GM21737 (cell line): Measurements from ENCODE around the gene DYNC1H1.
A peak's percentile ranks its signal among the peaks of the same experiment; 100 is the strongest.

ENCODE experiments used
- ATAC-seq: cut with Tn5 transposase; IDR thresholded peaks from one replicate; pipeline ENCODE4 v1.9.1; 2021; ENCODE audit warnings: mild to moderate bottlenecking, moderate library complexity; ENCODE audit not compliant: unreplicated experiment

Gene DYNC1H1

GRCh38 chr14:101991352-101991751, 27.0 kb downstream of the DYNC1H1 start:
- no peak for ATAC-seq

GRCh38 chr14:101992708-101993107, 28.3 kb downstream of the DYNC1H1 start:
- ATAC-seq, result peak; percentile 91

GRCh38 chr14:101997429-101998336, 33.3 kb downstream of the DYNC1H1 start:
- no peak for ATAC-seq

- ATAC-seq, result no peak
Observed at GRCh38 chr14:102000902-102001301, 36.5 kb downstream of the DYNC1H1 start.

GRCh38 chr14:102005336-102005735, 41.0 kb downstream of the DYNC1H1 start:
- ATAC-seq, result no peak

GRCh38 chr14:102007916-102008418, 43.6 kb downstream of the DYNC1H1 start:
- no peak for ATAC-seq

- ATAC-seq, result no peak
Observed at GRCh38 chr14:102008891-102009290, 44.5 kb downstream of the DYNC1H1 start.

- no peak for ATAC-seq
Observed at GRCh38 chr14:102011631-102012030, 47.3 kb downstream of the DYNC1H1 start.

- no peak for ATAC-seq
Observed at GRCh38 chr14:102012336-102012735, 48.0 kb downstream of the DYNC1H1 start.

GRCh38 chr14:102013669-102014200, 49.4 kb downstream of the DYNC1H1 start:
- no peak for ATAC-seq

GRCh38 chr14:102015045-102015685, 50.8 kb downstream of the DYNC1H1 start:
- ATAC-seq, result no peak

GRCh38 chr14:102015771-102016170, 51.4 kb downstream of the DYNC1H1 start:
- ATAC-seq, result no peak

- ATAC-seq, result no peak
Observed at GRCh38 chr14:102016420-102017090, 52.2 kb downstream of the DYNC1H1 start.

GRCh38 chr14:102018251-102018650, 53.9 kb downstream of the DYNC1H1 start:
- no peak for ATAC-seq

GRCh38 chr14:102019006-102019540, 54.7 kb downstream of the DYNC1H1 start:
- ATAC-seq, result no peak

- ATAC-seq, result no peak
Observed at GRCh38 chr14:102020058-102020971, 55.9 kb downstream of the DYNC1H1 start.

- no peak for ATAC-seq
Observed at GRCh38 chr14:102026934-102027333, 62.6 kb downstream of the DYNC1H1 start.

- no peak for ATAC-seq
Observed at GRCh38 chr14:102027951-102028350, 63.6 kb downstream of the DYNC1H1 start.

GRCh38 chr14:102028733-102029132, 64.4 kb downstream of the DYNC1H1 start:
- no peak for ATAC-seq

GRCh38 chr14:102029956-102030355, 65.6 kb downstream of the DYNC1H1 start:
- ATAC-seq, result no peak
